NCI-H748 (cell line): ENCODE measurements around the gene AP1AR.
"Not testable (repeated sequence)": the region's sequence is repeated elsewhere in the genome, so short reads cannot be mapped to it uniquely, and the experiment has no call there.

Experiments
- DNase-seq: peaks from one replicate; lab custom pipeline; 2025; ENCODE audit not compliant: unreplicated experiment; lab: John Stamatoyannopoulos, UW

Gene AP1AR

GRCh38 chr4:112277705-112278448, 46.3 kb downstream of the AP1AR start:
- DNase-seq, result no peak

GRCh38 chr4:112279025-112279881, 47.7 kb downstream of the AP1AR start:
- no peak for DNase-seq

GRCh38 chr4:112279882-112280315, 48.3 kb downstream of the AP1AR start:
- DNase-seq, result no peak

- DNase-seq, result no peak
These were observed 48.9 kb downstream of the AP1AR start for GRCh38 chr4:112280386-112281056.

GRCh38 chr4:112281895-112282398, 50.4 kb downstream of the AP1AR start:
- not testable (repeated sequence) for DNase-seq

- DNase-seq, result no peak
These were observed 51.5 kb downstream of the AP1AR start for GRCh38 chr4:112282860-112283667.

GRCh38 chr4:112284166-112284565, 52.6 kb downstream of the AP1AR start:
- DNase-seq, result peak; percentile 6

GRCh38 chr4:112284662-112285411, 53.2 kb downstream of the AP1AR start:
- peak; percentile 20 for DNase-seq

- no peak for DNase-seq
These were observed 55.8 kb downstream of the AP1AR start for GRCh38 chr4:112287258-112287989.

- no peak for DNase-seq
These were observed 56.9 kb downstream of the AP1AR start for GRCh38 chr4:112288455-112288854.

- DNase-seq, result no peak
These were observed 58.0 kb downstream of the AP1AR start for GRCh38 chr4:112289407-112290253.

GRCh38 chr4:112290341-112290740, 58.8 kb downstream of the AP1AR start:
- no peak for DNase-seq

GRCh38 chr4:112296949-112297880, 65.6 kb downstream of the AP1AR start, which contains the start of gene ALPK1:
ALPK1 (plus strand) TSS chr4:112297369.
- DNase-seq, result no peak

- no peak for DNase-seq
These were observed 68.1 kb downstream of the AP1AR start for GRCh38 chr4:112299721-112300120.

- DNase-seq, result no peak
These were observed 71.0 kb downstream of the AP1AR start for GRCh38 chr4:112302320-112303274.

GRCh38 chr4:112305477-112305876, 73.9 kb downstream of the AP1AR start:
- not testable (repeated sequence) for DNase-seq
